ENCODE data around the gene INSR.

DNA sequence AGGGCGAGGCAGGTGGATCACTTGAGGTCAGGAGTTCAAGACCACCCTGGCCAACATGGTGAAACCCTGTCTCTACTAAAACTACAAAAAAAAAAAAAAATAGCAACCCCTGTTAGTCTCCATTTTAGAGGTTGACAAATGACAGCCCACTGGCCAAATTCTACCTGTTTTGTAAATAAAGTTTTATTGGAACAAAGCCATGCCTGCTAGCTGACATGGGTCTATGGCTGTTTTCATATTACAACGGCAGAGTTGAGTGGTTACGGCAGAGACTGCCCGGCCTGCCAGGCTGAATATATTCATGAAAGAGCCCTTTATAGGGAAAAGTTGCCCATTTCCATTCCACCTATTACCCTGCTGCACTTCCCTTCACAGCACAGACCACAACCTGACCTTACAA, 121.4 kb downstream of the INSR start:
- TF ChIP-seq, protein P1, sequence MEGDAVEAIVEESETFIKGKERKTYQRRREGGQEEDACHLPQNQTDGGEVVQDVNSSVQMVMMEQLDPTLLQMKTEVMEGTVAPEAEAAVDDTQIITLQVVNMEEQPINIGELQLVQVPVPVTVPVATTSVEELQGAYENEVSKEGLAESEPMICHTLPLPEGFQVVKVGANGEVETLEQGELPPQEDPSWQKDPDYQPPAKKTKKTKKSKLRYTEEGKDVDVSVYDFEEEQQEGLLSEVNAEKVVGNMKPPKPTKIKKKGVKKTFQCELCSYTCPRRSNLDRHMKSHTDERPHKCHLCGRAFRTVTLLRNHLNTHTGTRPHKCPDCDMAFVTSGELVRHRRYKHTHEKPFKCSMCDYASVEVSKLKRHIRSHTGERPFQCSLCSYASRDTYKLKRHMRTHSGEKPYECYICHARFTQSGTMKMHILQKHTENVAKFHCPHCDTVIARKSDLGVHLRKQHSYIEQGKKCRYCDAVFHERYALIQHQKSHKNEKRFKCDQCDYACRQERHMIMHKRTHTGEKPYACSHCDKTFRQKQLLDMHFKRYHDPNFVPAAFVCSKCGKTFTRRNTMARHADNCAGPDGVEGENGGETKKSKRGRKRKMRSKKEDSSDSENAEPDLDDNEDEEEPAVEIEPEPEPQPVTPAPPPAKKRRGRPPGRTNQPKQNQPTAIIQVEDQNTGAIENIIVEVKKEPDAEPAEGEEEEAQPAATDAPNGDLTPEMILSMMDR (IDR thresholded peaks at IDR 0.05) = no peak
- TF ChIP-seq POLR2A (IDR thresholded peaks at IDR 0.05) = no peak
